Body of pancreas (tissue), 4 donors: ENCODE measurements around the gene NOXA1. TPM values are rescaled to one million over a fixed set of nuclear protein-coding genes. Genes with fewer than 3 reads are reported as not detected.

Experiments
- ATAC-seq: fragments of 150-250 bp; one replicate; pipeline ENCODE4 v1.9.1; 2016
- DNase-seq, 4 donors: peaks; one replicate each; pipeline ENCODE4 v3.0.0-alpha.2; 2019
- H3K27ac ChIP-seq, 4 donors: fragments of 200-600 bp; sonication (generic); 1 replicate in 3 of 4; 2 replicates in 1 of 4; pipeline versions ENCODE4 v1.5.1 to v1.6.1; 2016 to 2019; ENCODE audit warnings: mild to moderate bottlenecking in 1 of 4, mixed read lengths in 1 of 4, moderate library complexity in 1 of 4
- H3K27me3 ChIP-seq, 2 donors: fragments of 200-600 bp; sonication (generic); one replicate each; pipeline ENCODE4 v1.6.0; 2016; ENCODE audit warnings: mild to moderate bottlenecking in 1 of 2
- H3K36me3 ChIP-seq, 2 donors: fragments of 200-600 bp; sonication (generic); replicated peaks in 1 of 2; 2 replicates each; pipeline ENCODE4 v1.5.1; 2016; ENCODE audit warnings: low read depth in 2 of 2; ENCODE audit not compliant: insufficient read depth in 1 of 2
- H3K4me1 ChIP-seq: fragments of 200-600 bp; sonication (generic); one replicate; pipeline ENCODE4 v1.6.0; 2016
- H3K4me3 ChIP-seq, 2 donors: fragments of 200-600 bp; sonication (generic); 1 replicate in 1 of 2; 2 replicates in 1 of 2; pipeline ENCODE4 v1.5.1; 2016 to 2019
- H3K9me3 ChIP-seq, 3 donors: fragments of 200-600 bp; sonication (generic); 1 replicate in 2 of 3; 2 replicates in 1 of 3; pipeline ENCODE4 v1.5.1; 2016
- CTCF ChIP-seq, 7 experiments: fragments of 450-650 bp in 4 of 7; fragments of 200-600 bp in 3 of 7; sonication (generic) in 3 of 7; IDR thresholded peaks; one replicate each; pipeline ENCODE4 v1.5.1; 2016 to 2019; ENCODE audit warnings: antibody characterized with exemption in 7 of 7
- POLR2A ChIP-seq, 3 donors: fragments of 450-650 bp; IDR thresholded peaks; one replicate each; pipeline ENCODE4 v1.6.1; 2016; ENCODE audit warnings: antibody characterized with exemption in 3 of 3, mild to moderate bottlenecking in 2 of 3
- WGBS, 2 donors: methylation state at CpG; one replicate each; pipeline ENCODE4 v1.1.5; 2017; 5-methylcytosine and 5-hydroxymethylcytosine counted together
- intact Hi-C: fragments of 100-400 bp; cut with DNase I; formaldehyde crosslinking; loops from one replicate; pipeline ENCODE4 v1.15.1; 2023
- total RNA-seq, 2 donors: library from RNA; depleted of rRNA; stranded (reverse); fragments of >200 nt; gene quantifications; one replicate each; pipeline ENCODE4 v1.1.0, GENCODE V29; 2016

Gene NOXA1
- total RNA-seq, 2 donors from 2014 or later = 7.3 to 12.9 TPM

- H3K27ac ChIP-seq = no peak overlapping the region
- ATAC-seq = no peak
- TF ChIP-seq CTCF (IDR thresholded peaks at IDR 0.05) (no peak), POLR2A (IDR thresholded peaks at IDR 0.05) (no peak)
- intact Hi-C loops = no loop called here
- H3K9me3 ChIP-seq = no peaks in the 10 kb centered on the region
- H3K4me3 ChIP-seq = no peak overlapping the region
- no peak for DNase-seq
- peaks cover 13% of the 10 kb centered on the region for H3K4me1 ChIP-seq
- no peaks in the 10 kb centered on the region for H3K36me3 ChIP-seq
- H3K27me3 ChIP-seq = no peaks in the 10 kb centered on the region
- 79 to 89% methylated on average over 10 to 11 of the region's 11 CpGs for WGBS, 2 donors
Measured at GRCh38 chr9:137402746-137403145, 20.4 kb upstream of the NOXA1 start.

- Histone ChIP-seq H3K4me1 (peaks cover 13% of the 10 kb centered on the region), H3K4me3 (no peak overlapping the region), H3K9me3 (no peaks in the 10 kb centered on the region), H3K27ac (no peak overlapping the region), H3K36me3 (no peaks in the 10 kb centered on the region), H3K27me3 (no peaks in the 10 kb centered on the region)
- WGBS, 2 donors = 90 to 98% methylated on average over 13 to 14 of the region's 15 CpGs
- intact Hi-C loops = no loop called here
- ATAC-seq = no peak
- TF ChIP-seq POLR2A (IDR thresholded peaks at IDR 0.05) (no peak), CTCF (IDR thresholded peaks at IDR 0.05) (no peak)
- no peak for DNase-seq
Measured at GRCh38 chr9:137403269-137403668, 19.9 kb upstream of the NOXA1 start.

DNA sequence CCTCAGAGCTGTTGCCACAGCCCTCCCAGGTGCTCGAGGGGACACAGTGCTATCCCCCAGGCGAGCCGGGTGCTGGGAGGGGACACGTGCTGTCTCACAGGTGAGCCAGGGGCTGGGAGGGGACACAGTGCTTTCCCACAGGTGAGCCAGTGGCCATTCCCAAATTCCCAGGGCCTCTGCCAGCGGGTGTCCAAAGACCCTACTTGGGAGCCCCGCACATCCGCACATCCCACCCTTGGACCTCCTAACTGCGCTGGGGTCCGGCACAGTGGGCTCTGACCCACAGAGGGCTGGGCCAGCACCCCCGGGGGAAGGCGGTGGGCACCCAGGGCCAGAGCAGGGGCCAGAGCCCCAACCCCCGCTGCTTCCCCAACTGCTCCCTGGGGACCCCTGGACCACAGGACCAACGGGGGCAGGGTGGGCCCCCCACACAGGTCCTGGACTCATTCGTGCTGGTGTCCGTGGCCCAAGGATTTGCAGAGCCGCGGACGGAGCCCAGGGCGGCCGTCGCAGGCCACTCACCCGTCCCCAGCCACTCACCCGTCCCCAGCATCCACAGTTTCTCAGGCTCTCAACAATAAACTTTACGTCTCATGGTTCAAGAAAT, 18.1 kb upstream of the NOXA1 start:
- no peak overlapping the region for H3K4me3 ChIP-seq
- H3K27me3 ChIP-seq = no peaks in the 10 kb centered on the region
- H3K9me3 ChIP-seq = no peaks in the 10 kb centered on the region
- TF ChIP-seq POLR2A (IDR thresholded peaks at IDR 0.05) (no peak), CTCF (IDR thresholded peaks at IDR 0.05) (no peak)
- ATAC-seq = no peak
- no peak overlapping the region for H3K27ac ChIP-seq
- no peaks in the 10 kb centered on the region for H3K36me3 ChIP-seq
- peaks cover 13% of the 10 kb centered on the region for H3K4me1 ChIP-seq
- DNase-seq = no peak
- intact Hi-C loops = loop anchor here (5.0 kb wide), 1 partner anchor 123 kb away; no protein-coding TSS in a partner anchor
- 89 to 97% methylated on average over 6 to 24 of the region's 24 CpGs for WGBS, 2 donors

GRCh38 chr9:137405677-137406081, 17.5 kb upstream of the NOXA1 start:
- Histone ChIP-seq H3K4me1 (peaks cover 16% of the 10 kb centered on the region), H3K4me3 (no peak overlapping the region), H3K27me3 (no peaks in the 10 kb centered on the region), H3K9me3 (no peaks in the 10 kb centered on the region), H3K36me3 (no peaks in the 10 kb centered on the region), H3K27ac (no peak overlapping the region)
- intact Hi-C loops = loop anchor here (5.0 kb wide), 1 partner anchor 123 kb away; no protein-coding TSS in a partner anchor
- ATAC-seq = no peak
- WGBS, 2 donors = 85 to 92% methylated on average over 9 to 11 of the region's 11 CpGs
- no peak for DNase-seq
- TF ChIP-seq POLR2A (IDR thresholded peaks at IDR 0.05) (no peak), CTCF (IDR thresholded peaks at IDR 0.05) (no peak)
